VCaP (cell line): ENCODE results near the gene SLC10A7.

Experiments used
- H3K27ac ChIP-seq: fragments of 450-650 bp; 2 replicates; pipeline ENCODE4 v1.5.1; 2017
- TF ChIP-seq, protein P1 (sequence below): fragments of 450-650 bp; conservative IDR thresholded peaks from 2 replicates; pipeline ENCODE4 v1.5.1; 2017; ENCODE audit warnings: mild to moderate bottlenecking, moderate library complexity

The SLC10A7 gene

DNA sequence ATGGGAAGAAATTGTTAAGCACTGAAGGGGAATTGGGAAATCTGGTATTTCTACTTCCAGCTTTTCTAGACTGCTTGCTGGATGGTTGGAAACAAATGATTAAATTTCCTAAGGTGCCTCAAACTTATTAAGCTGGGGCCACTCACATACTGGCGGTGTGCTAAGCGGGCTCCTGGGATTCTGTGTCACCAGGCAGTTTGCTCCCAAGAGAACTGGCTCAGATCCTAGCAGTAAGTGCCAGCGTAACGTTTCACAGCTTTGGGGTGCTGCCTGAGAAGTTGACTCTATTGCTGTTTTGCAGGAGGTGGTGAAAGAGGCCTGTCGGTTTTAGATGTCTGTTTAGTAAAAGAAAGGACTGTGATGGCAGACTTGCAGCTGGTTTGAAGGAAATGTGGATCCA is 314.3 kb downstream of the SLC10A7 start:
- TF ChIP-seq, protein P1, sequence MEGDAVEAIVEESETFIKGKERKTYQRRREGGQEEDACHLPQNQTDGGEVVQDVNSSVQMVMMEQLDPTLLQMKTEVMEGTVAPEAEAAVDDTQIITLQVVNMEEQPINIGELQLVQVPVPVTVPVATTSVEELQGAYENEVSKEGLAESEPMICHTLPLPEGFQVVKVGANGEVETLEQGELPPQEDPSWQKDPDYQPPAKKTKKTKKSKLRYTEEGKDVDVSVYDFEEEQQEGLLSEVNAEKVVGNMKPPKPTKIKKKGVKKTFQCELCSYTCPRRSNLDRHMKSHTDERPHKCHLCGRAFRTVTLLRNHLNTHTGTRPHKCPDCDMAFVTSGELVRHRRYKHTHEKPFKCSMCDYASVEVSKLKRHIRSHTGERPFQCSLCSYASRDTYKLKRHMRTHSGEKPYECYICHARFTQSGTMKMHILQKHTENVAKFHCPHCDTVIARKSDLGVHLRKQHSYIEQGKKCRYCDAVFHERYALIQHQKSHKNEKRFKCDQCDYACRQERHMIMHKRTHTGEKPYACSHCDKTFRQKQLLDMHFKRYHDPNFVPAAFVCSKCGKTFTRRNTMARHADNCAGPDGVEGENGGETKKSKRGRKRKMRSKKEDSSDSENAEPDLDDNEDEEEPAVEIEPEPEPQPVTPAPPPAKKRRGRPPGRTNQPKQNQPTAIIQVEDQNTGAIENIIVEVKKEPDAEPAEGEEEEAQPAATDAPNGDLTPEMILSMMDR, result no peak
- no peak overlapping the region for H3K27ac ChIP-seq
